ENCODE results near the gene TIGD1.
"Not testable (repeated sequence)": the region's sequence is repeated elsewhere in the genome, so short reads cannot be mapped to it uniquely, and the experiment has no call there.

Gene TIGD1

GRCh38 chr2:232540441-232541041, 9.8 kb downstream of the TIGD1 start:
- no peak for DNase-seq

GRCh38 chr2:232539298-232540231, 10.8 kb downstream of the TIGD1 start, which contains the start of gene CHRNG:
TSS of gene CHRNG (plus strand) at chr2:232539692. CDS start at chr2:232539748, 56 bp downstream.
- no peak for DNase-seq

GRCh38 chr2:232538671-232539070, 11.7 kb downstream of the TIGD1 start:
- no peak for DNase-seq

- DNase-seq, result no peak
These were observed 12.9 kb downstream of the TIGD1 start for GRCh38 chr2:232537499-232537898.

- DNase-seq, result no peak
These were observed 13.3 kb downstream of the TIGD1 start for GRCh38 chr2:232537079-232537478.

- no peak for DNase-seq
These were observed 14.4 kb downstream of the TIGD1 start for GRCh38 chr2:232535761-232536530.

GRCh38 chr2:232534940-232535651, 15.3 kb downstream of the TIGD1 start:
- DNase-seq, result no peak

GRCh38 chr2:232533944-232534710, 16.2 kb downstream of the TIGD1 start:
- DNase-seq, result no peak

- DNase-seq, result not testable (repeated sequence)
These were observed 17.5 kb downstream of the TIGD1 start for GRCh38 chr2:232532821-232533220.

GRCh38 chr2:232532419-232532818, 17.9 kb downstream of the TIGD1 start:
- DNase-seq, result no peak

- DNase-seq, result no peak
These were observed 19.6 kb downstream of the TIGD1 start for GRCh38 chr2:232530626-232531260.

GRCh38 chr2:232529806-232530547, 20.4 kb downstream of the TIGD1 start:
- no peak for DNase-seq

- no peak for DNase-seq
These were observed 21.5 kb downstream of the TIGD1 start for GRCh38 chr2:232528746-232529460.

- DNase-seq, result no peak
These were observed 22.4 kb downstream of the TIGD1 start for GRCh38 chr2:232527905-232528470.

GRCh38 chr2:232526372-232526941, 23.9 kb downstream of the TIGD1 start:
- DNase-seq, result no peak

- DNase-seq, result peak in 35 of 56 donors; percentile 12 to 74 (median 38)
These were observed 24.5 kb downstream of the TIGD1 start, which contains the start of gene CHRND for GRCh38 chr2:232525791-232526371. TSS of gene CHRND (plus strand) at chr2:232526160. CDS start at chr2:232526216, 56 bp downstream.

GRCh38 chr2:232525199-232525598, 25.2 kb downstream of the TIGD1 start:
- no peak for DNase-seq

Data from nucleus accumbens (tissue), 56 donors.